AG04450 (cell line): ENCODE data around the gene SFRP4. TPM values are rescaled to one million over a fixed set of nuclear protein-coding genes. Genes with fewer than 3 reads are reported as not detected.

ENCODE experiments used
- CTCF ChIA-PET: fragments of 300-600, 350-600 bp; formaldehyde crosslinking; extraction: SDS; loops from one replicate; lab custom pipeline; 2022; ENCODE audit warnings: antibody characterized with exemption, inconsistent platforms; lab: Charles Lee
- POLR2A ChIA-PET: fragments of 350-600 bp; formaldehyde crosslinking; extraction: SDS; loops from one replicate; lab custom pipeline; 2021; ENCODE audit warnings: antibody characterized with exemption, inconsistent platforms; lab: Yijun Ruan, JAX
- DNase-seq: peaks from one replicate; pipeline ENCODE4 v3.0.0-alpha.2; 2011; ENCODE audit warnings: low read depth, low spot score
- H3K27ac ChIP-seq: one replicate; pipeline ENCODE4 v1.5.1; 2012; ENCODE audit warnings: low read depth, low read length, control low read depth
- H3K27me3 ChIP-seq: one replicate; pipeline ENCODE4 v1.6.0; 2012; ENCODE audit warnings: low read length; ENCODE audit not compliant: control insufficient read depth, insufficient read depth
- H3K4me3 ChIP-seq: 2 replicates; pipeline ENCODE4 v1.5.1; 2011; ENCODE audit warnings: mild to moderate bottlenecking, low read depth, low read length, control low read depth
- H3K9me3 ChIP-seq: 2 replicates; pipeline ENCODE4 v1.5.1; 2012; ENCODE audit warnings: low read length; ENCODE audit not compliant: control insufficient read depth, insufficient read depth
- CTCF ChIP-seq: IDR thresholded peaks from 2 replicates; pipeline ENCODE4 v1.5.1; 2011; ENCODE audit warnings: low read depth, low read length, control low read depth, inconsistent platforms
- polyA plus RNA-seq: library from polyadenylated mRNA; depleted of rRNA; stranded (reverse); fragments of >200 nt; gene quantifications from 2 replicates; pipeline ENCODE4 v1.2.3, GENCODE V29; 2011

SFRP4 gene
- polyA plus RNA-seq, 1 experiment = 0.04 TPM

- H3K27me3 ChIP-seq = no peaks in the 10 kb centered on the region
- CTCF ChIA-PET = interaction anchor here (0.5 to 0.6 kb wide), 2 partner anchors 373 to 487 kb away, joined by 3 to 6 read pairs; no protein-coding TSS in a partner anchor
- POLR2A ChIA-PET = no interaction called here
- no peak for TF ChIP-seq CTCF
- no peak for DNase-seq
- H3K4me3 ChIP-seq = no peak overlapping the region
- H3K27ac ChIP-seq = no peak overlapping the region
- peaks cover 10% of the 10 kb centered on the region; the same call in 1 of the 2 replicates for H3K9me3 ChIP-seq
Measured at GRCh38 chr7:37912756-37913155, 3.9 kb downstream of the SFRP4 start.

- peaks cover 4% of the 10 kb centered on the region; the same call in 1 of the 2 replicates for H3K9me3 ChIP-seq
- ChIA-PET CTCF (no interaction called here), POLR2A (no interaction called here)
- H3K27ac ChIP-seq = no peak overlapping the region
- no peaks in the 10 kb centered on the region for H3K27me3 ChIP-seq
- H3K4me3 ChIP-seq = no peak overlapping the region
- DNase-seq = no peak
- no peak for TF ChIP-seq CTCF
Measured at GRCh38 chr7:37908221-37908788, 8.3 kb downstream of the SFRP4 start.

GRCh38 chr7:37901890-37902524, 14.6 kb downstream of the SFRP4 start:
- H3K27ac ChIP-seq = no peak overlapping the region
- ChIA-PET POLR2A (no interaction called here), CTCF (interaction anchor here (0.6 kb wide), 1 partner anchor 433 kb away, joined by 4 read pairs; no protein-coding TSS in a partner anchor)
- DNase-seq = no peak
- no peaks in the 10 kb centered on the region; the same call in 1 of the 2 replicates for H3K9me3 ChIP-seq
- TF ChIP-seq CTCF = no peak
- H3K4me3 ChIP-seq = no peak overlapping the region
- no peaks in the 10 kb centered on the region for H3K27me3 ChIP-seq

GRCh38 chr7:37901236-37901827, 15.3 kb downstream of the SFRP4 start:
- no peaks in the 10 kb centered on the region for H3K27me3 ChIP-seq
- ChIA-PET CTCF (interaction anchor here (0.6 kb wide), 1 partner anchor 434 kb away, joined by 4 read pairs; no protein-coding TSS in a partner anchor), POLR2A (no interaction called here)
- no peak overlapping the region for H3K27ac ChIP-seq
- H3K4me3 ChIP-seq = no peak overlapping the region
- 0 out of 2 replicates have a peak, but pooled peaks have one; percentile 17 for TF ChIP-seq CTCF
- H3K9me3 ChIP-seq = no peaks in the 10 kb centered on the region; the same call in 1 of the 2 replicates
- no peak for DNase-seq
